GM12891 (cell line): ENCODE measurements around the gene PPID.

ENCODE experiments used
- PAX5 ChIP-seq: IDR thresholded peaks from 2 replicates; pipeline ENCODE4 v1.6.1; 2011; ENCODE audit warnings: low read length, moderate library complexity, mild to moderate bottlenecking; ENCODE audit not compliant: insufficient read depth, severe bottlenecking
- POLR2A ChIP-seq: IDR thresholded peaks from 2 replicates; pipeline ENCODE4 v1.6.1; 2011; ENCODE audit warnings: low read depth, low read length, control low read depth
- POLR2AphosphoS5 ChIP-seq: IDR thresholded peaks from 2 replicates; pipeline ENCODE4 v1.6.1; 2011; ENCODE audit warnings: low read depth, low read length, control low read depth
- SPI1 ChIP-seq: IDR thresholded peaks from 2 replicates; pipeline ENCODE4 v1.6.1; 2011; ENCODE audit warnings: low read depth, low read length, control low read depth
- TAF1 ChIP-seq: IDR thresholded peaks from 2 replicates; pipeline ENCODE4 v1.6.1; 2011; ENCODE audit warnings: low read depth, low read length, control low read depth

DNA sequence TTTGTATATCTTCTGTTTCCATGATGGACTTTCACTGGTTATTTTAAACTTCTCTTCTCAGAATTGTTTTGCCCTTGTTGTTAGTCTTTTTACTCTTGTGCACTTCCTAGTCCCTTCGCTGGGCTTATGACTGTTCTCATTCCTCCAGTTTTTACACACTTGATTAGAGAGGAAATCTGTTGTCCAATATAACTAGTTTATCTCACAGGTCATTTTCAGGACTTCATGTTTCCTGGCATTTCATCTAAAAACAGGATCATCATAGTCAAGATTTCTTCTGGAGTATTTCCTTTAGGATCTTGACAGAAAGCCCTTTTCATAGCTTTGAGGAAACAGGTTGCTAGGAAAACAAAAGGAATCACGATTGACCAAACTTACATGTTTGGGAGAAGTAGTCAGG is 48.6 kb upstream of the PPID start:
- no peak for TF ChIP-seq PAX5
- TF ChIP-seq TAF1 = no peak
- no peak for TF ChIP-seq POLR2A
- no peak for TF ChIP-seq SPI1
- no peak for TF ChIP-seq POLR2AphosphoS5
